Esophagus (tissue), 2 donors: ENCODE data around the gene PHLDA1. TPM values are rescaled to one million over a fixed set of nuclear protein-coding genes. Genes with fewer than 3 reads are reported as not detected.
"Not testable (repeated sequence)": the region's sequence is repeated elsewhere in the genome, so short reads cannot be mapped to it uniquely, and the experiment has no call there.

Experiments used
- H3K27ac ChIP-seq, 2 donors: one replicate each; pipeline ENCODE4 v1.5.1; 2013; ENCODE audit warnings: low read depth in 2 of 2, mild to moderate bottlenecking in 2 of 2, inconsistent platforms in 1 of 2, low read length in 1 of 2, moderate library complexity in 1 of 2
- H3K27me3 ChIP-seq, 2 donors: one replicate each; pipeline ENCODE4 v1.6.1; 2013; ENCODE audit warnings: low read length in 2 of 2, control low read depth in 1 of 2, mild to moderate bottlenecking in 1 of 2; ENCODE audit not compliant: insufficient read depth in 2 of 2, control insufficient read depth in 1 of 2
- H3K36me3 ChIP-seq, 2 donors: one replicate each; pipeline ENCODE4 v1.6.1; 2013; ENCODE audit warnings: low read length in 1 of 2; ENCODE audit not compliant: control insufficient read depth in 2 of 2, insufficient read depth in 2 of 2
- H3K4me1 ChIP-seq, 2 donors: one replicate each; pipeline ENCODE4 v1.6.1; 2013; ENCODE audit warnings: low read length in 1 of 2; ENCODE audit not compliant: control insufficient read depth in 2 of 2, insufficient read depth in 2 of 2
- H3K4me3 ChIP-seq, 2 donors: one replicate each; pipeline ENCODE4 v1.5.1; 2013; ENCODE audit warnings: low read length in 2 of 2, mild to moderate bottlenecking in 2 of 2, low read depth in 1 of 2, moderate library complexity in 1 of 2
- H3K9me3 ChIP-seq, 2 donors: one replicate each; pipeline ENCODE4 v1.6.1; 2013; ENCODE audit warnings: mild to moderate bottlenecking in 2 of 2, low read depth in 1 of 2, low read length in 1 of 2, moderate library complexity in 1 of 2; ENCODE audit not compliant: control insufficient read depth in 2 of 2, insufficient read depth in 1 of 2
- whole genome bisulfite sequencing, 2 donors: extraction: QIAGEN DNeasy Blood & Tissue Kit; methylation state at CpG; one replicate each; pipeline ENCODE4 v1.1.7; 2013; 5-methylcytosine and 5-hydroxymethylcytosine counted together
- polyA plus RNA-seq, 2 donors: library from polyadenylated mRNA; stranded (reverse); fragments of 200-250 nt; gene quantifications; one replicate each; pipeline ENCODE4 v1.2.3, GENCODE V29; 2013
- donor health status: healthy with polysubstance abuse.
- donor health status: Bipolar disorder and iron deficiency.

PHLDA1 gene
- polyA plus RNA-seq, 2 donors = 46.3 to 84.1 TPM

GRCh38 chr12:75994069-75994740 lies 37.4 kb downstream of the PHLDA1 start:
- no peaks in the 10 kb centered on the region for H3K4me1 ChIP-seq
- WGBS, 2 donors = 74 to 79% methylated on average over 4 of the region's 4 CpGs
- H3K9me3 ChIP-seq = no peaks in the 10 kb centered on the region
- H3K27ac ChIP-seq = no peak overlapping the region
- no peaks in the 10 kb centered on the region for H3K27me3 ChIP-seq
- no peak overlapping the region for H3K4me3 ChIP-seq
- no peaks in the 10 kb centered on the region for H3K36me3 ChIP-seq

GRCh38 chr12:75991753-75992152 lies 39.8 kb downstream of the PHLDA1 start:
- no peaks in the 10 kb centered on the region for H3K9me3 ChIP-seq
- no peaks in the 10 kb centered on the region for H3K27me3 ChIP-seq
- H3K4me3 ChIP-seq = no peak overlapping the region
- no peaks in the 10 kb centered on the region for H3K36me3 ChIP-seq
- 73 to 85% methylated on average over 5 of the region's 5 CpGs for WGBS, 2 donors
- H3K27ac ChIP-seq = no peak overlapping the region
- no peaks in the 10 kb centered on the region for H3K4me1 ChIP-seq

- Histone ChIP-seq H3K27ac (no peak overlapping the region), H3K4me3 (no peak overlapping the region), H3K9me3 (no peaks in the 10 kb centered on the region), H3K4me1 (no peaks in the 10 kb centered on the region), H3K36me3 (no peaks in the 10 kb centered on the region), H3K27me3 (no peaks in the 10 kb centered on the region)
- 59 to 64% methylated on average over 4 of the region's 4 CpGs for WGBS, 2 donors
Measured at GRCh38 chr12:75990189-75990912, 41.2 kb downstream of the PHLDA1 start.

GRCh38 chr12:75987709-75988108 lies 43.9 kb downstream of the PHLDA1 start:
- 89 to 91% methylated on average over 1 of the region's 1 CpG for WGBS, 2 donors
- H3K36me3 ChIP-seq, H3K4me1 ChIP-seq: not testable (repeated sequence)

GRCh38 chr12:75986001-75986746 lies 45.4 kb downstream of the PHLDA1 start:
- H3K36me3 ChIP-seq = no peaks in the 10 kb centered on the region
- peaks cover 2% of the 10 kb centered on the region in 2 donors for H3K4me1 ChIP-seq
- H3K9me3 ChIP-seq = no peaks in the 10 kb centered on the region
- H3K27me3 ChIP-seq = no peaks in the 10 kb centered on the region
- no peak overlapping the region for H3K27ac ChIP-seq
- H3K4me3 ChIP-seq = no peak overlapping the region
- WGBS, 2 donors = 43 to 48% methylated on average over 9 of the region's 9 CpGs

More at GRCh38 chr12:75987709-75988108, 43.9 kb downstream of the PHLDA1 start:
- not testable (repeated sequence) for H3K27me3 ChIP-seq, H3K4me3 ChIP-seq, H3K27ac ChIP-seq, H3K9me3 ChIP-seq

- peaks cover 2% of the 10 kb centered on the region in 2 donors for H3K4me1 ChIP-seq
- no peaks in the 10 kb centered on the region for H3K9me3 ChIP-seq
- WGBS, 2 donors = 60 to 80% methylated on average over 5 of the region's 5 CpGs
- no peaks in the 10 kb centered on the region for H3K27me3 ChIP-seq
- H3K36me3 ChIP-seq = no peaks in the 10 kb centered on the region
- H3K27ac ChIP-seq = no peak overlapping the region
- H3K4me3 ChIP-seq = no peak overlapping the region
Measured at GRCh38 chr12:75985566-75985965, 46.0 kb downstream of the PHLDA1 start.

- Histone ChIP-seq H3K4me3 (no peak overlapping the region), H3K36me3 (no peaks in the 10 kb centered on the region), H3K9me3 (no peaks in the 10 kb centered on the region), H3K27me3 (no peaks in the 10 kb centered on the region), H3K4me1 (peaks cover 2% of the 10 kb centered on the region in 2 donors), H3K27ac (no peak overlapping the region)
- WGBS, 2 donors = 87 to 89% methylated on average over 7 of the region's 7 CpGs
Measured at GRCh38 chr12:75984577-75985182, 46.9 kb downstream of the PHLDA1 start.

GRCh38 chr12:75983851-75984250 lies 47.7 kb downstream of the PHLDA1 start:
- Histone ChIP-seq H3K27ac (peak overlapping the region; percentile 34 to 71), H3K4me3 (peak overlapping the region; percentile 14 to 53)
- not testable (repeated sequence) for H3K36me3 ChIP-seq, H3K27me3 ChIP-seq, H3K9me3 ChIP-seq, H3K4me1 ChIP-seq
- 74 to 79% methylated on average over 4 of the region's 4 CpGs for WGBS, 2 donors

GRCh38 chr12:75982979-75983660 lies 48.5 kb downstream of the PHLDA1 start:
- H3K4me3 ChIP-seq = peak overlapping the region; percentile 14 to 53

More at GRCh38 chr12:75982979-75983660, 48.5 kb downstream of the PHLDA1 start:
- Histone ChIP-seq H3K27me3 (no peaks in the 10 kb centered on the region), H3K27ac (peak overlapping the region; percentile 45 to 71), H3K4me1 (peaks cover 2% of the 10 kb centered on the region in 2 donors), H3K36me3 (no peaks in the 10 kb centered on the region), H3K9me3 (no peaks in the 10 kb centered on the region)
- 34 to 39% methylated on average over 5 of the region's 5 CpGs for WGBS, 2 donors
